ENCODE data around the gene CKAP4.

The CKAP4 gene

DNA sequence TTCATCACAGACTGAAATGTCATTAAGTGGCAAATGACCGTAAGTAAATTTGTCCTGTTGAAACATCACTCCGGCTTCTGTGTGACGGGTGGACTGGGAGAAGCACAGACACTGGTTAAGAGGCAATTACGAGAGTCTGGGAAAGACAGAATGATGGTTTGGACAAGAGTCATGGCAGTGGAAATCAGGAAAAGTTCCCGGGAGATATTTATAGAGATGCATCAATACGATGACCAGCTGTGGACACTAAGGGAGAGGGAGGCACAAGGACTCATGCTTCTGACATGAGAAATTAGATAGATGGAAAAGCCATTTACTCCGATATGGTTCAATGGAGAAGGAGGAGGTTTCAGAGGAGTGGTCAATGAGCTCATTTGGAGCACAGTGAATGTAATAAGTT lies 27.3 kb downstream of the CKAP4 start:
- TF ChIP-seq, protein P1, sequence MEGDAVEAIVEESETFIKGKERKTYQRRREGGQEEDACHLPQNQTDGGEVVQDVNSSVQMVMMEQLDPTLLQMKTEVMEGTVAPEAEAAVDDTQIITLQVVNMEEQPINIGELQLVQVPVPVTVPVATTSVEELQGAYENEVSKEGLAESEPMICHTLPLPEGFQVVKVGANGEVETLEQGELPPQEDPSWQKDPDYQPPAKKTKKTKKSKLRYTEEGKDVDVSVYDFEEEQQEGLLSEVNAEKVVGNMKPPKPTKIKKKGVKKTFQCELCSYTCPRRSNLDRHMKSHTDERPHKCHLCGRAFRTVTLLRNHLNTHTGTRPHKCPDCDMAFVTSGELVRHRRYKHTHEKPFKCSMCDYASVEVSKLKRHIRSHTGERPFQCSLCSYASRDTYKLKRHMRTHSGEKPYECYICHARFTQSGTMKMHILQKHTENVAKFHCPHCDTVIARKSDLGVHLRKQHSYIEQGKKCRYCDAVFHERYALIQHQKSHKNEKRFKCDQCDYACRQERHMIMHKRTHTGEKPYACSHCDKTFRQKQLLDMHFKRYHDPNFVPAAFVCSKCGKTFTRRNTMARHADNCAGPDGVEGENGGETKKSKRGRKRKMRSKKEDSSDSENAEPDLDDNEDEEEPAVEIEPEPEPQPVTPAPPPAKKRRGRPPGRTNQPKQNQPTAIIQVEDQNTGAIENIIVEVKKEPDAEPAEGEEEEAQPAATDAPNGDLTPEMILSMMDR (IDR thresholded peaks at IDR 0.05) = no peak
- no peak for TF ChIP-seq ZFX (IDR thresholded peaks at IDR 0.05; ENCODE audit: borderline replicate concordance)
- no peak overlapping the region for H3K27ac ChIP-seq

DNA sequence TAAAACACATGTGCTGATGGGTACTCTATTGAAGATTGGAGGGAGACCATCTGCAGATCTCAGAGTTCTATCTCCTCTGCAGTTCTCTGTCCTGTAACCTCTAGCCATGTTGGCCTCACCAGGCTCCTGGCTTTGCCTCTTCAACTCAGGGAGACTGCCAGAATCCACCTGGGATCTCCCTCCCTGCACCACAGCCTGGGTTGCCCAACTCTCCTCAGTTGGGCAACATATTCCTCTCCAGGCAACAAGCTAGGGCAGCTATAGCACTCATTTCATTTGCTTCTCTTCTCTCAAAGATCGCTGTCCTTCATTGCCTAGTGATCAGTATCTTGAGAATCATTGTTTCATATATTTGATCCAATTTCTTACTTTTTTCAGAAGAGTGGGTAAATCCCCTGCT lies 28.8 kb downstream of the CKAP4 start:
- no peak overlapping the region for H3K27ac ChIP-seq
- TF ChIP-seq, protein P1 (IDR thresholded peaks at IDR 0.05) = no peak
- TF ChIP-seq ZFX (IDR thresholded peaks at IDR 0.05; ENCODE audit: borderline replicate concordance) = no peak

DNA sequence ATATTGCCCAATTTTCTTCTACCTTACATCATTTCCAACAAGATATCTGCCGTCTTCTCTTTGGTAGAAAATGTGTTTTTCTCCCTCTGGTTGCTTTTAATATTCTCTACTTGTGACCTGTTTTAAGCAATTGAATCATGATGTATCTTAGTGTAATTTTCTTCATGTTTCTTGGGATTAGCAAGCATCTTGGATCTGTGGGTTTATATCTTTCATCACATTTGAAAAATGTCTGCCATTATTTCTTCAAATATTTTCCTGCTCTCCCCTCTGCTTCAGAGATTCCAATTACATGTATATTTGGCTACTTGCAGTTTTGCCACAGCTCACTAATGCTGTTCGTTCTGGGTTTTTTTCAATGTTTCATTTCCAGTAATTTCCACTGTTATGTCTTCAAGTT lies 30.1 kb downstream of the CKAP4 start:
- no peak for TF ChIP-seq ZFX (IDR thresholded peaks at IDR 0.05; ENCODE audit: borderline replicate concordance)
- TF ChIP-seq, protein P1 (IDR thresholded peaks at IDR 0.05) = no peak
- H3K27ac ChIP-seq = no peak overlapping the region

DNA sequence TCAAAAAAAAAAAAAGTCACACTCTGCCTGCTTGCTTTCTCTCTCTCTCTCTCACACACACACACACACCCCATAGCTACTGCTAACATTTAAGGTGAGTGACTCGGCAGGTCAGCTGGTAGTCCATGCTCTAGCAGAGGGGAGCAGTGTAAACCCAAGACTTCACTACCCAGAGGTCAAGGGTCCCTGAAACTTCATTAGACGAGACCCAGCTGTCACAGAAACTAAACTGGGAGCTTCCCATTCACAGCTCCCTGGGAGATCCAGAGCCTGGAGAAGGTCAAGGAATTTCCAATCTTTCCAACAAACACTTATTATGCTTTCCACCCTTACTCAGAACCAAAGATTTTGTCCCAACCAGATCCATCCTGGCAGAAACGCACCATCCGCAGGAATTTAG lies 33.2 kb downstream of the CKAP4 start:
- H3K27ac ChIP-seq = no peak overlapping the region
- TF ChIP-seq, protein P1 (IDR thresholded peaks at IDR 0.05) = no peak
- TF ChIP-seq ZFX (IDR thresholded peaks at IDR 0.05; ENCODE audit: borderline replicate concordance) = no peak

DNA sequence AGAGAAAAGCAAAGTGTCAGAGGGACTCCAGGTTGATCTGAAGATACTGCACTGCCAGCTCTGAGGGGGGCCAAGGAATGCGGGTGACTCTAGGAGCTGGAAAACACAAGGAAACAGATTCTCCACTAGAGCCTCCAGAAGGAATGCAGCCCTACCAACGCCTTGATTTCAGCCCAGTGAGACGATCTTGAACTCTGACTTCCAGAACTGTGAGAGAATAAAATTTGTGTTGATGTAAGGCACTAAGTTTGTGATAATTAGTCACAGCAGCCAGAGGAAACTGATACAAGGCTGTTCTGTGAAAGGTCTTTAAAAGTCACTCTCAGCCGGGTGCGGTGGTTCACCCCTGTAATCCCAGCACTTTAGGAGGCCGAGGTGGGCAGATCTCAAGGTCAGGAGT lies 34.2 kb downstream of the CKAP4 start:
- TF ChIP-seq, protein P1 (IDR thresholded peaks at IDR 0.05) = no peak
- no peak for TF ChIP-seq ZFX (IDR thresholded peaks at IDR 0.05; ENCODE audit: borderline replicate concordance)
- no peak overlapping the region for H3K27ac ChIP-seq

- TF ChIP-seq, protein P1 (IDR thresholded peaks at IDR 0.05) = no peak
- TF ChIP-seq ZFX (IDR thresholded peaks at IDR 0.05; ENCODE audit: borderline replicate concordance) = no peak
- H3K27ac ChIP-seq = no peak overlapping the region
Measured at GRCh38 chr12:106211973-106212372, 35.8 kb downstream of the CKAP4 start.

GRCh38 chr12:106205208-106206069 lies 42.4 kb downstream of the CKAP4 start:
- H3K27ac ChIP-seq = no peak overlapping the region
- TF ChIP-seq, protein P1 (IDR thresholded peaks at IDR 0.05) = peak; percentile 48
- TF ChIP-seq ZFX (IDR thresholded peaks at IDR 0.05; ENCODE audit: borderline replicate concordance) = no peak

Measured in 22Rv1 (cell line).